Omental fat pad (tissue), 4 donors: Measurements from ENCODE around the gene SRF. TPM values are rescaled to one million over a fixed set of nuclear protein-coding genes. Genes with fewer than 3 reads are reported as not detected.

Experiments
- ATAC-seq: fragments of 150-250 bp; one replicate; pipeline ENCODE4 v1.9.1; 2016; ENCODE audit warnings: mild to moderate bottlenecking, moderate library complexity; ENCODE audit not compliant: low FRiP score
- DNase-seq: peaks from one replicate; pipeline ENCODE4 v3.0.0-alpha.2; 2019; ENCODE audit warnings: low spot score
- total RNA-seq, 4 donors: library from RNA; depleted of rRNA; stranded (reverse); fragments of >200 nt; gene quantifications; one replicate each; pipeline ENCODE4 v1.1.0, GENCODE V29; 2016
- TF ChIP-seq, protein P1 (sequence below), 3 donors: fragments of 450-650 bp; IDR thresholded peaks; one replicate each; pipeline ENCODE4 v1.5.1; 2016 to 2017; ENCODE audit warnings: antibody characterized with exemption in 3 of 3, mild to moderate bottlenecking in 3 of 3, moderate library complexity in 2 of 3

SRF gene
- total RNA-seq, 4 donors from 2014 or later = 21.5 to 37.8 (median 24.4) TPM

DNA sequence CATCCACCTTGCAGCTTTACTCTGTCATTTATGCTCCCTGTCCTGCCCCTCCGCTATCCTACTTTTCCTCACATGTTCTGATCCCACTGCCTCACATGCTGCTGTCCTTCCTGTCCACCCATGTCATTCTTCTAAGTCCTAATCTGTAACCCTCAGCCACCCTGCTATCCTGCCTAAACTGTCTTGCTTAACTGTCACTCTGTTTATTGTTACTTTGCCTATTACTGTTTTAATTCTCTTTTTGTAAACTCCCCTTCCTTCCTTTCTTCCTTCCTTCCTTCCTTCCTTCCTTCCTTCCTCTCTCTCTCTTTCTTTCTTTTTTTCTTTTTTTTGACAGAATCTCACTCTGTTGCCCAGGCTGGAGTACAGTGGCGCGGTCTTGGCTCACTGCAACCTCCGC, 12.4 kb downstream of the SRF start:
- DNase-seq (no peak), ATAC-seq (no peak)
- TF ChIP-seq, protein P1, sequence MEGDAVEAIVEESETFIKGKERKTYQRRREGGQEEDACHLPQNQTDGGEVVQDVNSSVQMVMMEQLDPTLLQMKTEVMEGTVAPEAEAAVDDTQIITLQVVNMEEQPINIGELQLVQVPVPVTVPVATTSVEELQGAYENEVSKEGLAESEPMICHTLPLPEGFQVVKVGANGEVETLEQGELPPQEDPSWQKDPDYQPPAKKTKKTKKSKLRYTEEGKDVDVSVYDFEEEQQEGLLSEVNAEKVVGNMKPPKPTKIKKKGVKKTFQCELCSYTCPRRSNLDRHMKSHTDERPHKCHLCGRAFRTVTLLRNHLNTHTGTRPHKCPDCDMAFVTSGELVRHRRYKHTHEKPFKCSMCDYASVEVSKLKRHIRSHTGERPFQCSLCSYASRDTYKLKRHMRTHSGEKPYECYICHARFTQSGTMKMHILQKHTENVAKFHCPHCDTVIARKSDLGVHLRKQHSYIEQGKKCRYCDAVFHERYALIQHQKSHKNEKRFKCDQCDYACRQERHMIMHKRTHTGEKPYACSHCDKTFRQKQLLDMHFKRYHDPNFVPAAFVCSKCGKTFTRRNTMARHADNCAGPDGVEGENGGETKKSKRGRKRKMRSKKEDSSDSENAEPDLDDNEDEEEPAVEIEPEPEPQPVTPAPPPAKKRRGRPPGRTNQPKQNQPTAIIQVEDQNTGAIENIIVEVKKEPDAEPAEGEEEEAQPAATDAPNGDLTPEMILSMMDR (IDR thresholded peaks at IDR 0.05) = no peak

GRCh38 chr6:43184268-43184985, 13.4 kb downstream of the SRF start:
- TF ChIP-seq, protein P1 (IDR thresholded peaks at IDR 0.05) = no peak
- DNase-seq (no peak), ATAC-seq (no peak)

GRCh38 chr6:43185391-43185985, 14.4 kb downstream of the SRF start:
- TF ChIP-seq, protein P1 (IDR thresholded peaks at IDR 0.05) = no peak

DNA sequence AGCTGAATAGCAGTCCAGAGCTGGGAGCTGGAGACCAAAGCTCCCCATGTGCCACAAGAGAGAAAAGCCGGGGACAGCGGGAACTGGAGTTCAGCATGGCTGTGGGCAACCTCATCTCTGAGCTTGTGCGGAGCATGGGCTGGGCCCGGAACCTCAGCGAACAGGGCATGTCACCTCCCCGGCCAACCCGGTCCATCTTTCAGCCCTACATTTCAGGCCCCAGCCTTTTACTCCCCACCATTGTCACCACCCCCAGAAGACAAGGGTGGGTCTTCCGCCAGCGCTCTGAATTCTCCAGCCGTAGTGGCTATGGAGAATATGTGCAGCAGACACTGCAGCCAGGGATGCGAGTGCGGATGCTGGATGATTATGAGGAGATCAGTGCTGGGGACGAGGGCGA, 14.9 kb downstream of the SRF start:
- no peak for ATAC-seq
- DNase-seq = no peak
- TF ChIP-seq, protein P1 (IDR thresholded peaks at IDR 0.05) = no peak

More at GRCh38 chr6:43185391-43185985, 14.4 kb downstream of the SRF start:
- DNase-seq (no peak), ATAC-seq (no peak)

- TF ChIP-seq, protein P1 (IDR thresholded peaks at IDR 0.05) = no peak
- DNase-seq (no peak), ATAC-seq (no peak)
These were observed 15.6 kb downstream of the SRF start for GRCh38 chr6:43186706-43187105.

GRCh38 chr6:43187821-43188220, 16.8 kb downstream of the SRF start:
- no peak for DNase-seq
- TF ChIP-seq, protein P1 (IDR thresholded peaks at IDR 0.05) = no peak
- ATAC-seq = no peak

- ATAC-seq = no peak
- TF ChIP-seq, protein P1 (IDR thresholded peaks at IDR 0.05) = no peak
- DNase-seq = no peak
These were observed 17.4 kb downstream of the SRF start for GRCh38 chr6:43188426-43188825.
